Uterus (tissue), 2 donors: ENCODE results near the gene FHAD1.

ENCODE experiments used
- CTCF ChIP-seq, 4 experiments: fragments of 200-600 bp in 2 of 4; fragments of 450-650 bp in 2 of 4; sonication (generic) in 2 of 4; IDR thresholded peaks; one replicate each; pipeline ENCODE4 v1.5.1; 2016 to 2019; ENCODE audit warnings: antibody characterized with exemption in 4 of 4, mild to moderate bottlenecking in 2 of 4, moderate library complexity in 1 of 4
- POLR2A ChIP-seq, 2 donors: fragments of 450-650 bp; IDR thresholded peaks; one replicate each; pipeline ENCODE4 v1.6.1; 2016; ENCODE audit warnings: antibody characterized with exemption in 2 of 2, mild to moderate bottlenecking in 1 of 2, moderate library complexity in 1 of 2

DNA sequence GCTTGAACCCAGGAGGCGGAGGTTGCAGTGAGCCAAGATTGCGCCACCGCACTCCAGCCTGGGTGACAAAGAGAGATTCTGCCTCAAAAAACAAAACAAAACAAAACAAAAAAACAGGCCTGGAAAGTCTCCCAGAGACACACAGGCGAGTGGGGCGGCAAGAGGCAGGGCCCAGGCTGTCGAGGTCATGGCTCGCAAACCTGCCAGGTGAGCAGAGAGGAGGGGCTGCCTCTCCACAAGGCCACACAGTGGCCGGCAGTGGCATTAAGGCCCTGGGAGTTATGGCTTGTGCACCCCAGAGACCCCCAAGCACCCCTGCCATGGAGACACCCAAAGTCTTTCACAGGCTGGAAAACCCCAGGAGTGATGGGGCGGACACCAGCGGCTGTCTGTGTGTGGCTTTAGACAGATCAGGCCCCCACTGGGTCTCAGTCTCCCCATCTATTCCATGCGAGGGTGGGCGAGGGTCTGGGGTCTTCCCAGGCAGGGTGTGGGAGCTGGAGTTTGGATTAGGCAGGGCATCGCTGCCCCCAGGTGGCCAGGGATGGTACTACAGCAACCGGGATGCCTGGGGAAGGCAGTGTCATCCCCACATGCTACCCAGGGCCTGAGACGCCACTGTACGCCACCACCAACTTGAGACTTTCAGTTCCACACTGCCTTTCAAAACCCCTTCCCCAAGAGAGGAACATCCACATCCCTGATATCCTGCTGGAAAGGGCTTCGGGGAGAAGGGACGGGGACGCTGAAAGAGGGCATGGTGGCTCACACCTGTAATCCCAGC lies 184.0 kb downstream of the FHAD1 start:
- TF ChIP-seq CTCF (IDR thresholded peaks at IDR 0.05) (peak; percentile 94 to 96 (median 95)), POLR2A (IDR thresholded peaks at IDR 0.05) (no peak)
